ENCODE measurements around the gene AZU1.
"Not testable (repeated sequence)": the region's sequence is repeated elsewhere in the genome, so short reads cannot be mapped to it uniquely, and the experiment has no call there.

Gene AZU1

GRCh38 chr19:869245-870177 is 41.9 kb downstream of the AZU1 start:
- DNase-seq (ENCODE audit: extremely low read depth in 1 of 2, low read depth in 1 of 2), result no peak

GRCh38 chr19:870314-870713 is 42.7 kb downstream of the AZU1 start:
- DNase-seq (ENCODE audit: extremely low read depth in 1 of 2, low read depth in 1 of 2), result no peak

- no peak for DNase-seq (ENCODE audit: extremely low read depth in 1 of 2, low read depth in 1 of 2)
Measured at GRCh38 chr19:870963-871401, 43.3 kb downstream of the AZU1 start.

GRCh38 chr19:871446-872265 is 44.0 kb downstream of the AZU1 start:
- peak in 1 of 2 donors; percentile 10 for DNase-seq (ENCODE audit: extremely low read depth in 1 of 2, low read depth in 1 of 2)

GRCh38 chr19:872266-872951 is 44.8 kb downstream of the AZU1 start:
- peak in 1 of 2 donors; percentile 88 for DNase-seq (ENCODE audit: extremely low read depth in 1 of 2, low read depth in 1 of 2)

GRCh38 chr19:873084-873483 is 45.4 kb downstream of the AZU1 start:
- peak; percentile 43 to 73 for DNase-seq (ENCODE audit: extremely low read depth in 1 of 2, low read depth in 1 of 2)

- DNase-seq (ENCODE audit: extremely low read depth in 1 of 2, low read depth in 1 of 2), result no peak
Measured at GRCh38 chr19:873561-874041, 46.0 kb downstream of the AZU1 start.

- no peak for DNase-seq (ENCODE audit: extremely low read depth in 1 of 2, low read depth in 1 of 2)
Measured at GRCh38 chr19:875265-875879, 47.7 kb downstream of the AZU1 start.

GRCh38 chr19:876089-876488 is 48.5 kb downstream of the AZU1 start:
- no peak for DNase-seq (ENCODE audit: extremely low read depth in 1 of 2, low read depth in 1 of 2)

- no peak for DNase-seq (ENCODE audit: extremely low read depth in 1 of 2, low read depth in 1 of 2)
Measured at GRCh38 chr19:876780-877314, 49.2 kb downstream of the AZU1 start.

- not testable (repeated sequence) for DNase-seq (ENCODE audit: extremely low read depth in 1 of 2, low read depth in 1 of 2)
Measured at GRCh38 chr19:877992-878660, 50.5 kb downstream of the AZU1 start.

- DNase-seq (ENCODE audit: extremely low read depth in 1 of 2, low read depth in 1 of 2), result not testable (repeated sequence)
Measured at GRCh38 chr19:878751-879561, 51.3 kb downstream of the AZU1 start.

- DNase-seq (ENCODE audit: extremely low read depth in 1 of 2, low read depth in 1 of 2), result no peak
Measured at GRCh38 chr19:879711-880438, 52.2 kb downstream of the AZU1 start.
